OCI-LY7 (cell line): ENCODE results near the gene ZKSCAN5. TPM values are rescaled to one million over a fixed set of nuclear protein-coding genes. Genes with fewer than 3 reads are reported as not detected.

Experiments
- BruUV-seq: library from RNA; stranded (reverse); fragments of 400-500 nt; replicated peaks from 2 replicates; lab custom pipeline; 2021; lab: Mats Ljungman, UMichigan
- CTCF ChIA-PET: fragments of 300-600 bp; sonication (Branson Sonifier 250); formaldehyde crosslinking; loops from one replicate; lab custom pipeline; 2022; ENCODE audit warnings: antibody characterized with exemption; ENCODE audit not compliant: unreplicated experiment; lab: Charles Lee
- POLR2A ChIA-PET: fragments of 300-600 bp; sonication (Branson Sonifier 250); formaldehyde crosslinking; loops from one replicate; lab custom pipeline; 2022; ENCODE audit warnings: antibody characterized with exemption; lab: Charles Lee
- DNase-seq: peaks from one replicate; pipeline ENCODE4 v3.0.0-alpha.2; 2015; ENCODE audit warnings: low spot score
- H2AFZ ChIP-seq: fragments of 200-600 bp; sonication (generic), shearing (Covaris generic); 2 replicates; pipeline ENCODE4 v1.6.1; 2014; ENCODE audit warnings: mild to moderate bottlenecking, antibody characterized with exemption, low read length, moderate library complexity
- H3K27ac ChIP-seq: fragments of 200-600 bp; sonication (generic); 2 replicates; pipeline ENCODE4 v1.5.1; 2014; ENCODE audit warnings: mixed run types, low read depth, mild to moderate bottlenecking, moderate library complexity, low read length, inconsistent platforms; ENCODE audit not compliant: poor library complexity, severe bottlenecking
- H3K36me3 ChIP-seq: fragments of 200-600 bp; sonication (generic); 2 replicates; pipeline ENCODE4 v1.6.1; 2014; ENCODE audit warnings: mild to moderate bottlenecking, antibody characterized with exemption, low read length, moderate library complexity, mixed read lengths; ENCODE audit not compliant: insufficient read depth
- H3K4me1 ChIP-seq: fragments of 200-600 bp; sonication (generic); 2 replicates; pipeline ENCODE4 v1.5.1; 2014; ENCODE audit warnings: mild to moderate bottlenecking, low read length; ENCODE audit not compliant: insufficient read depth, poor library complexity, severe bottlenecking
- H3K4me2 ChIP-seq: fragments of 200-600 bp; sonication (generic); 2 replicates; pipeline ENCODE4 v1.6.1; 2014; ENCODE audit warnings: mild to moderate bottlenecking, low read length
- H3K4me3 ChIP-seq: fragments of 200-600 bp; sonication (generic); 2 replicates; pipeline ENCODE4 v1.5.1; 2014; ENCODE audit warnings: mild to moderate bottlenecking, low read depth, low read length; ENCODE audit not compliant: poor library complexity, severe bottlenecking
- H3K79me2 ChIP-seq: fragments of 200-600 bp; sonication (generic); 2 replicates; pipeline ENCODE4 v1.6.1; 2016; ENCODE audit warnings: low read depth, mild to moderate bottlenecking, low read length, moderate library complexity, mixed read lengths; ENCODE audit not compliant: insufficient read depth
- H3K9me2 ChIP-seq: fragments of 200-600 bp; sonication (generic); 2 replicates; pipeline ENCODE4 v1.6.1; 2016; ENCODE audit warnings: mild to moderate bottlenecking, low read length, mixed read lengths; ENCODE audit not compliant: insufficient read depth
- H3K9me3 ChIP-seq: fragments of 200-600 bp; sonication (generic); 2 replicates; pipeline ENCODE4 v1.6.1; 2014; ENCODE audit warnings: mild to moderate bottlenecking, mixed run types, low read length, mixed read lengths
- H4K20me1 ChIP-seq: fragments of 200-600 bp; sonication (generic); 2 replicates; pipeline ENCODE4 v1.6.1; 2014; ENCODE audit warnings: mild to moderate bottlenecking, antibody characterized with exemption, low read length, moderate library complexity, mixed read lengths; ENCODE audit not compliant: insufficient read depth
- CTCF ChIP-seq: fragments of 200-600 bp; sonication (generic); conservative IDR thresholded peaks from 2 replicates; pipeline ENCODE4 v1.5.1; 2014; ENCODE audit warnings: mild to moderate bottlenecking, antibody characterized with exemption, low read length, moderate library complexity, mixed read lengths
- EZH2phosphoT487 ChIP-seq: fragments of 200-600 bp; sonication (generic); IDR thresholded peaks from 2 replicates; pipeline ENCODE4 v1.6.1; 2018; ENCODE audit warnings: low read depth, borderline replicate concordance, mild to moderate bottlenecking, mixed run types, antibody characterized with exemption, low read length, moderate library complexity, mixed read lengths
- intact Hi-C: fragments of 100-400 bp; cut with micrococcal nuclease; formaldehyde crosslinking; loops from one replicate; pipeline ENCODE4 v1.10.0; 2022; ENCODE audit not compliant: unreplicated experiment
- total RNA-seq, 2 experiments: library from RNA; depleted of rRNA in 1 of 2; stranded (reverse); fragments of >200 nt in 1 of 2; shearing (Covaris generic) in 1 of 2; gene quantifications; 2 replicates each; pipeline ENCODE4 v1.2.3, GENCODE V29; 2014 to 2022

Gene ZKSCAN5
- total RNA-seq, 2 experiments from 2014 or later, result 12.2 to 14.5 TPM

DNA sequence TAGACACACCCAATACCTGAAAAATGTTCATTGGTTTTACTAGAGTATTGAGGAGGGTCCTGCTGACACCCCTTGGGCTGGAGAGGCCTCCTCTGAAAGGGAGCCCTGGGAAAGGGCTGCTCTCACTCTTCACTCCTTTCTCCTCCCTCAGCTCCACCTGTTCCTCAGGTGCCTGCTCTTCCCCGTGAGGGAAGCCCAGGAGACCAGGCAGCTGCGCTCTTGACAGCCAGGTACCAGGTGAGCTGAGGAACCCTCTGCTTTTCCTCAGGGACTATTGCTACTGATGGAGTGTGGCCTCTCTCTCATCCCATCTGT is 57.2 kb downstream of the ZKSCAN5 start:
- no peak overlapping the region for H2AFZ ChIP-seq
- H3K9me2 ChIP-seq, result no peaks in the 10 kb centered on the region
- H3K27ac ChIP-seq, result no peak overlapping the region
- ChIA-PET POLR2A (interaction anchor here (0.6 kb wide), 1 partner anchor 61 kb away, joined by 3 read pairs; no protein-coding TSS in a partner anchor), CTCF (no interaction called here)
- no peaks in the 10 kb centered on the region for H3K9me3 ChIP-seq
- TF ChIP-seq EZH2phosphoT487, result no peak
- no peak for TF ChIP-seq CTCF
- peaks cover 43% of the 10 kb centered on the region for H3K79me2 ChIP-seq
- H3K4me2 ChIP-seq, result no peak overlapping the region
- no peak overlapping the region for H3K4me3 ChIP-seq
- DNase-seq, result no peak
- BruUV-seq, result no TSS peak
- intact Hi-C loops, result no loop called here
- H3K36me3 ChIP-seq, result peaks cover 74% of the 10 kb centered on the region
- peaks cover 20% of the 10 kb centered on the region for H3K4me1 ChIP-seq
- H4K20me1 ChIP-seq, result 0 out of 2 replicates have a peak, but pooled peaks cover 14% of the 10 kb centered on the region

GRCh38 chr7:99562114-99562784 is 57.8 kb downstream of the ZKSCAN5 start:
- Histone ChIP-seq H4K20me1 (0 out of 2 replicates have a peak, but pooled peaks cover 14% of the 10 kb centered on the region), H3K4me3 (no peak overlapping the region), H3K9me3 (no peaks in the 10 kb centered on the region), H3K4me2 (no peak overlapping the region), H3K4me1 (peaks cover 15% of the 10 kb centered on the region), H3K27ac (no peak overlapping the region), H3K36me3 (peaks cover 69% of the 10 kb centered on the region), H3K79me2 (peaks cover 38% of the 10 kb centered on the region), H2AFZ (no peak overlapping the region), H3K9me2 (no peaks in the 10 kb centered on the region)
- no peak for DNase-seq
- intact Hi-C loops, result no loop called here
- ChIA-PET POLR2A (interaction anchor here (0.6 kb wide), 1 partner anchor 61 kb away, joined by 3 read pairs; no protein-coding TSS in a partner anchor), CTCF (no interaction called here)
- TF ChIP-seq CTCF, result no peak
- no peak for TF ChIP-seq EZH2phosphoT487
- TSS peak; percentile 7 for BruUV-seq

- intact Hi-C loops, result no loop called here
- Histone ChIP-seq H3K9me3 (no peaks in the 10 kb centered on the region), H3K4me2 (no peak overlapping the region), H4K20me1 (0 out of 2 replicates have a peak, but pooled peaks cover 14% of the 10 kb centered on the region), H3K4me1 (peaks cover 12% of the 10 kb centered on the region), H3K79me2 (peaks cover 32% of the 10 kb centered on the region), H3K36me3 (peaks cover 67% of the 10 kb centered on the region), H3K4me3 (no peak overlapping the region), H3K27ac (no peak overlapping the region), H3K9me2 (no peaks in the 10 kb centered on the region), H2AFZ (no peak overlapping the region)
- CTCF ChIA-PET, result no interaction called here
- DNase-seq, result no peak
- BruUV-seq, result no TSS peak
- POLR2A ChIA-PET, result no interaction called here
- no peak for TF ChIP-seq CTCF
- TF ChIP-seq EZH2phosphoT487, result no peak
Measured at GRCh38 chr7:99562832-99563231, 58.4 kb downstream of the ZKSCAN5 start.
